ENCODE results near the gene RP2. TPM values are rescaled to one million over a fixed set of nuclear protein-coding genes. Genes with fewer than 3 reads are reported as not detected.

RP2 gene
- total RNA-seq, result 26.3 TPM

DNA sequence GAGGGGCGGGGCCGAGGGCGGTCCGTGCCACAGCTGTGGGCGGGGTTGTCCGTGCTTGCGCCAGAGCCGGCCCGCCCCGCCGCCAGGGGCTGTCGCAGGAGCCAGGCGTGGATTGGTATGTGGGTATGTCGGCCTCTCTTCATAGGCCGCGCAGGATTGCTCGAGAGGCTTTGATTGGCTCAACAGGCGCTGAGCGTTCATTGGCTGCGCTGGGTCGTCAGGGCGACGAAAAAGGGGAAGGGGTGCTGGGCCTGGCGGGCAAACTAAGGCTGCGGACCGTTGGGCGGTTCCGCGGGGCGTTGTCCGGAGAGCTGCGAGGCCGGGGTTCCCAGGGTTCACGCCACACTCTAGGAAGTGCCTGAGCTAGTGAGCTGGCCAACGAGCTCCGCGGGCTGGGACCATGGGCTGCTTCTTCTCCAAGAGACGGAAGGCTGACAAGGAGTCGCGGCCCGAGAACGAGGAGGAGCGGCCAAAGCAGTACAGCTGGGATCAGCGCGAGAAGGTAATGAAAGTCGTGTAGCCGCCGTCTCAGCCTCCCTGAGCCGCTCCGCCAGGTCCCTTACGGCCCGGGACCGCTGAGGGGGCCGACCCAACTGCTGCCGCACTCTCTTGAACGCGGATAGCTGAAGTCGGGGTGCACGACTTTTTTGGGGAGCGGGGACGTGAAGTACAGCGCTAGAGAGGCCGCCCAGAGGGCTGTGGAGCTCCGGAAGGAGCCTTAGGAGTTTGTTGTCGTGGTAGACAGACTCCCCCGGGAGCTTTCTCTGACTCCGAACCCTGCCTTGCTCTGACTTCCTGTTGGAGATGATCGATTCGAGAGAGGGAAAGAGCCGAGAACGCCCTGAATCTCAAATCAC lies at the start of gene RP2:
Gene RP2 (plus strand): TSS at position 343 of the 857 bp plus-strand sequence. CDS start 58 bp downstream, at position 401.

DNA sequence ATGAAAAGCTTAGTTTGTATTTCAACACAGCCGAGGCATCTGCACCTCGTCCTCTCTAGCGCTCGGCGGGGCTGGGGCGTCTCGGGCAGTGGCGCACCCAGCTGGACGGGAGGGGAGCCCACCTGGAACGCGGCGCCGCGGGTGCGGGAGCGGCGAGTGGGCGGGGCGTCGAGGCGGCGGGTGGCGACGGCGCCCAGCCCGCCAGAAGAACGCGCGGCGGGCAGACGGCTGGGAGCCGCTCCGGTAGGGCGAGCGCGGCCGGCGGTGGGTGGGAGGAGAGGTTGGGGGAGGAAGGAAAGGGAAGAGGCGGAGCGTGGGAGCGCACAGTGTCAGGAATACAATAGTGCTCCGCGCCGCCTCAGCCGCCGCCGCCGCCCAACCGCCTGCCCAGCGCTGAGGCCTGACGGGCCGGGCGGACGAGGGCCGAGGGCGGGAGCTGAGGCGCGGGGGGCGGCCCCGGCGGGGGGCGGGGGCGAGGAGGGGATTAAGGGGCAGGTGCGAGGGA lies 75.3 kb downstream of the RP2 start, which contains the start of gene JADE3:
Gene JADE3 (plus strand): TSS at position 324 of the 505 bp plus-strand sequence. CDS start 72,474 bp downstream, outside the sequence.

Other genes with a start within 250 kb of the RP2 start
- 81.0 TPM for gene SLC9A7, start 77.9 kb upstream of the RP2 start, total RNA-seq
- 9.5 TPM for gene JADE3, start 75.4 kb downstream of the RP2 start, total RNA-seq
- 5.8 TPM for gene RGN, start 241.4 kb downstream of the RP2 start, total RNA-seq